ENCODE results near the gene TTC7B. TPM values are rescaled to one million over a fixed set of nuclear protein-coding genes. Genes with fewer than 3 reads are reported as not detected.

Gene TTC7B
- total and polyA plus RNA-seq, 9 of the 15 experiments (the other 6 are each of a cell fraction or from before 2014, with no cell fraction given) = 2.2 to 77.2 (median 36.7) TPM

DNA sequence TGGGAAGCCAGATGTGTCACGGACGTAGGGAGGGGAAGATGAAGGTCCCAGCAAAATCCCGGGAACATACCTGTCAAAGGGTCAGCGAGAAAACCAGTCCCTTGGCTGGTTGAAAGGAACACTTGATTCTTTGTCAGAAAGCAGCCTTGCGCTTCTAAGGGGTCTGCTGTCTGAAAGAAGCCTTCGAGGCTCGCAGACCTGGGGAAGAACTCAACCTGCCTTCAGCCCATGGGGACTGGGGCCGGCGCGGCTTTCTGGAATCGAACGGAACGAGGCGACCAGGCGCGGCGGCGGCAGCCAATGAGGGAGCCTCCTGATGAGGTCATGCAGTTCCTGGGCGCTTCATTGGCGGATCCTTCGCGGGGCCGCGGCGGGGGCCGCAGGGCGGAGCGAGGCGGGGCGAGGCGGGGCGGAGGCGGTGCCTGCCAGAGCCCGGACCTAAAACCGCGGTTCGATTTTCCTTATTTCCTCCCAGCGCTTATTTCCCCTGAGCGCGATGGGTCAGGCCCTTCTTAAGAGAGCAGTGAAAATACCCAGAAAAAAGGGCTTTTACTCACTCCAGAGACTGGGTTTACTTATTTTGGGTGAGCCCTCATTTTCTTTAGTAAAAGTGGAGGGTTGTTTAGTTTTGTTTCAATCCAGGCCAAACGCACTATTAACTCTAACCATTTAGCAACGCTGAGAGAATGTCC, 11.8 kb upstream of the TTC7B start (continued):
- no peak for TF ChIP-seq NFXL1 (CRISPR knock-in tag; IDR thresholded peaks at IDR 0.05)
- TF ChIP-seq MYBL2 (IDR thresholded peaks at IDR 0.05; ENCODE audit: low read depth) = peak; percentile 57; the same call in 1 of the 2 replicates
- no peak for TF ChIP-seq MYBL2 (CRISPR knock-in tag; IDR thresholded peaks at IDR 0.05; ENCODE audit: borderline replicate concordance)
- TF ChIP-seq NFRKB (IDR thresholded peaks at IDR 0.05; ENCODE audit: low read depth) = no peak
- TF ChIP-seq ZNF511 (CRISPR knock-in tag; IDR thresholded peaks at IDR 0.05) = peak; percentile 78
- TF ChIP-seq RCOR1 (IDR thresholded peaks at IDR 0.05; ENCODE audit: borderline replicate concordance in 1 of 2, low read depth in 2 of 2, low read length in 2 of 2) = 0 out of 4 replicates have a peak, but pooled peaks of 1 of the 2 experiments have one; percentile 4
- no peak for TF ChIP-seq CEBPB (tag; IDR thresholded peaks at IDR 0.05)
- no peak for TF ChIP-seq POLR3A (IDR thresholded peaks at IDR 0.05; ENCODE audit: borderline replicate concordance, extremely low read depth, insufficient read depth, insufficient read length)
- TF ChIP-seq THAP12 (CRISPR knock-in tag; IDR thresholded peaks at IDR 0.05) = no peak
- no peak for TF ChIP-seq BRF1 (IDR thresholded peaks at IDR 0.05; ENCODE audit: borderline replicate concordance, extremely low read depth, insufficient read length)
- TF ChIP-seq TRIM24 (IDR thresholded peaks at IDR 0.05) = no peak
- TF ChIP-seq SMARCB1 (IDR thresholded peaks at IDR 0.05; ENCODE audit: insufficient read length, low read depth) = no peak
- TF ChIP-seq NR4A1 (CRISPR knock-in tag; IDR thresholded peaks at IDR 0.05) = no peak
- no peak for TF ChIP-seq NR4A1 (tag; IDR thresholded peaks at IDR 0.05)
- TF ChIP-seq ARID2 (IDR thresholded peaks at IDR 0.05) = no peak
- TF ChIP-seq POLR2G (IDR thresholded peaks at IDR 0.05; ENCODE audit: low read depth, low read length) = peak; percentile 88
- TF ChIP-seq TEAD2 (tag; IDR thresholded peaks at IDR 0.05) = no peak
- TF ChIP-seq E2F5 (CRISPR knock-in tag; IDR thresholded peaks at IDR 0.05) = 0 out of 2 replicates have a peak, but pooled peaks have one; percentile 64
- no peak for TF ChIP-seq SMC3 (conservative IDR thresholded peaks at IDR 0.05; ENCODE audit: insufficient read depth, low read depth, low read length)
- TF ChIP-seq GABPB1 (CRISPR knock-in tag; IDR thresholded peaks at IDR 0.05) = no peak
- TF ChIP-seq GABPA (tag; conservative IDR thresholded peaks at IDR 0.05; ENCODE audit: low read depth) = no peak
- no peak for TF ChIP-seq CBX1 (IDR thresholded peaks at IDR 0.05; ENCODE audit: low read depth)
- no peak for TF ChIP-seq KHSRP (IDR thresholded peaks at IDR 0.05)
- no peak for TF ChIP-seq TRIM28 (IDR thresholded peaks at IDR 0.05)
- no peak for TF ChIP-seq HDAC2 (IDR thresholded peaks at IDR 0.05)
- 0 out of 2 replicates have a peak, but pooled peaks have one; percentile 35 for TF ChIP-seq CHD2 (IDR thresholded peaks at IDR 0.05; ENCODE audit: low read depth, low read length)
- TF ChIP-seq EP400 (IDR thresholded peaks at IDR 0.05) = peak; percentile 76
- no peak for TF ChIP-seq ZBTB1 (CRISPR knock-in tag; IDR thresholded peaks at IDR 0.05; ENCODE audit: borderline replicate concordance, low read depth)
- TF ChIP-seq EGR1 (conservative IDR thresholded peaks at IDR 0.05) = peak; percentile 25

All from K562 (cell line).